ENCODE results near the gene NUBP1.
"Not testable (repeated sequence)": the region's sequence is repeated elsewhere in the genome, so short reads cannot be mapped to it uniquely, and the experiment has no call there.

DNA sequence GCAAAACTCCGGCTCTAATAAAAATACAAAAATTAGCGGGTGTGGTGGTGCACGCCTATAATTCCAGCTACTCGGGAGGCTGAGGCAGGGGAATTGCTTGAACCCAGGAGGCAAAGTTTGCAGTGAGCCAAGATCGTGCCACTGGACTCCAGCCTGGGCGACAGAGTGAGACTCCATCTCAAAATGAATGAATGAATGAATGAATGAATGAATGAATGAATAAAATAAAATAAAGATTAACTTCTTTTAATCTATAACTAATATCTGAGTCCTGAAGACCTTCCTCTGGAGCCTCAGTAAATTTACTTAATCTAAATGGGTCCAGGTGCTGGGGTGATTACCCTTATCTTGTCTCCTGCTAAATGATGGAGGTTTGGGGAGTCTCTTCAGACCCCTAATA is 36.3 kb downstream of the NUBP1 start:
- TF ChIP-seq, protein P1, sequence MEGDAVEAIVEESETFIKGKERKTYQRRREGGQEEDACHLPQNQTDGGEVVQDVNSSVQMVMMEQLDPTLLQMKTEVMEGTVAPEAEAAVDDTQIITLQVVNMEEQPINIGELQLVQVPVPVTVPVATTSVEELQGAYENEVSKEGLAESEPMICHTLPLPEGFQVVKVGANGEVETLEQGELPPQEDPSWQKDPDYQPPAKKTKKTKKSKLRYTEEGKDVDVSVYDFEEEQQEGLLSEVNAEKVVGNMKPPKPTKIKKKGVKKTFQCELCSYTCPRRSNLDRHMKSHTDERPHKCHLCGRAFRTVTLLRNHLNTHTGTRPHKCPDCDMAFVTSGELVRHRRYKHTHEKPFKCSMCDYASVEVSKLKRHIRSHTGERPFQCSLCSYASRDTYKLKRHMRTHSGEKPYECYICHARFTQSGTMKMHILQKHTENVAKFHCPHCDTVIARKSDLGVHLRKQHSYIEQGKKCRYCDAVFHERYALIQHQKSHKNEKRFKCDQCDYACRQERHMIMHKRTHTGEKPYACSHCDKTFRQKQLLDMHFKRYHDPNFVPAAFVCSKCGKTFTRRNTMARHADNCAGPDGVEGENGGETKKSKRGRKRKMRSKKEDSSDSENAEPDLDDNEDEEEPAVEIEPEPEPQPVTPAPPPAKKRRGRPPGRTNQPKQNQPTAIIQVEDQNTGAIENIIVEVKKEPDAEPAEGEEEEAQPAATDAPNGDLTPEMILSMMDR (IDR thresholded peaks at IDR 0.05; ENCODE audit: low read depth, low read length), result not testable (repeated sequence)
- TF ChIP-seq MYC (IDR thresholded peaks at IDR 0.05; ENCODE audit: low read depth, low read length), result not testable (repeated sequence)

Measured in NB4 (cell line).